Glomerular visceral epithelial cell (primary cell): ENCODE data around the gene TM7SF3.
"Not testable (repeated sequence)": the region's sequence is repeated elsewhere in the genome, so short reads cannot be mapped to it uniquely, and the experiment has no call there.

Experiments used
- DNase-seq: peaks from one replicate; pipeline ENCODE4 v3.0.0-alpha.2; 2016; ENCODE audit errors: extremely low spot score

Gene TM7SF3

GRCh38 chr12:26979733-26980132, 34.5 kb downstream of the TM7SF3 start:
- no peak for DNase-seq

- DNase-seq: no peak
These were observed 35.4 kb downstream of the TM7SF3 start for GRCh38 chr12:26978801-26979200.

GRCh38 chr12:26976687-26977086, 37.5 kb downstream of the TM7SF3 start:
- DNase-seq: no peak

DNA sequence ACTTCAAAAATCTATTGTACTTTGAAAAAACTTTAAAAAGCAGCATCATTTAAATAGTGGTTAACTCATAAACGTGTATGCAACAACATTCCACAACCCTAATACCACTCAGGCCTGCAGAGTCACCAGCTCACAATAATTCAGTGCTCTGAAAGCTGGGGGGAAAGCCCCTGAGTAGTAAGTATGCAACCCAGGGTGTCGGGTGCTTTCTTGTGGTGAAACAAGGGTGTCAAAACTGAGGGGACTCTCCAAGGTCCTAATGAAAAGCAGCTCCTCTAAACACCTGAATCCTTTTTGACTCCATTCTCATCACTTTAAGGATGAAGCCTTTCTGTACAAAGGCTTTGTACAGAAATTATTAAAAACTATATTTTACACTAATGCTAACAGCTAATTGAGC, 42.2 kb downstream of the TM7SF3 start:
- DNase-seq: no peak

GRCh38 chr12:26970136-26970535, 44.0 kb downstream of the TM7SF3 start:
- DNase-seq: no peak

DNA sequence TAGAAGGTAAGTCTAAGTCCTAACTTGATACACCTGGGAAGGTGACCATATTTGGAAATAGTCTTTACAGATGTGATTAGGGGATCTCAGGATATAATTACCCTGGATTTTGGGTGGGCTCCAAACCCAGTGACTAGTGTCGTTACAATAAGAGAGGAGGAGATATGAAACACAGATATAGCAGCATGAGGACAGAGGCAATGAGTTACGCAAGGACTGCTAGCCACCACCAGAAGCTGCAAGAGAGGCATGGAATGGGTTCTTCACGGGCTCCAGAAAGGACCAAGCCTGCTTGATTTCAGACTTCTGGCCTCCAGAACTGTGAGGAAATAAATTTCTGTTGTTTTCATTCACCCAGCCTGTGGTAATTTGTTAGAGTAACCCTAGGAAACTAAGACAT, 47.3 kb downstream of the TM7SF3 start:
- no peak for DNase-seq

DNA sequence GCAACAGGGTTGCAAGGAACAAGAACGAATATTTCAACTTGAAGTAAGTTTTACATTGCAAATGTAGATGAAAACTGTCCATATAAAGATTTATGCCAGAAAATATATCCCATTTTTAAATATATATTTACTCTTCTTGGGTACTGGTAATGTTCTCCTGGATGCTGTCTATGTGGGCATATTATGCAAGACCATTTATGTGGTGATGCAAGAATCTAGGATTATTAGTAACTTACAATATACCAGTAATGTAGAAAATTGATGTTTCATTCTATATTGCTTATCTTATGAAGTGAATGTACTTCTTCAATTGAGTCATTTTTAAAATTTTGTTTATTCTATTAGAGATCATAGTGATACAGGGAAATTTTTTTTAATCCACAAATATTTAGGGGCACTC, 50.8 kb downstream of the TM7SF3 start:
- no peak for DNase-seq

DNA sequence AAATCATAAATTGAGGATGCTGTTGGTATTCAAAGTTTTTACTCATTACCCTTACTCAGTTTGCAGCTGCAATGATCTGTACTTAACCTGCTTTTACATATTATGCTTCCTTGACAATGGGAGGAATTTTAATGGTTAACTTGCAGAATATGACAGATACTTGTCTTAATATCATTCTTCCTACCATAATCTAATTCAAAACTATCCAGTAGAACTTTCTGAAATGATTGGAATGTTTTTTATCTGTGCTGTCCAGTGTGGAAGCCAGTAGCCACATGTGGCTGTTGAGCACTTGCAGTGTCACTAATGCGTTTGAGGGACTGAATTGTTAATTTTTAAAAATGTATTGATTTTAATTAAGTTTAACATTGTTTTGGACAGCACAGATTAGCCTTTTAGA, 52.4 kb downstream of the TM7SF3 start:
- DNase-seq: no peak

- DNase-seq: not testable (repeated sequence)
These were observed 52.8 kb downstream of the TM7SF3 start for GRCh38 chr12:26961391-26961790.

DNA sequence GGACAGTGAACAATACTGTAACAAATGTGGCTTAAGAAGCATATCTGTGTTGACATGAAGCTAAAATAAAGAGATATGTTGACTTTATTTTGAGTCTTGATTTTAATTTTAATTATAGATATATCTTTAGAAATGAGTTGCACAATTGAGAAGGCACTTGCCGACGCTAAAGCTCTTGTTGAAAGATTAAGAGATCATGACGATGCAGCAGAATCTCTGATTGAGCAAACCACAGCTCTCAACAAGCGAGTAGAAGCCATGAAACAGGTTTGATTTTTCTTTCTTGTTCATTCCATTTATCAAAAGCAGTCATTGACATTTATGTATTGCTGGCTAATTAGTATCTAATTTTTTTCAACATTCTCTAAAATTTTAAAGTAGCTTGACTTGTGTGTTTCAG, 60.2 kb downstream of the TM7SF3 start:
- no peak for DNase-seq

DNA sequence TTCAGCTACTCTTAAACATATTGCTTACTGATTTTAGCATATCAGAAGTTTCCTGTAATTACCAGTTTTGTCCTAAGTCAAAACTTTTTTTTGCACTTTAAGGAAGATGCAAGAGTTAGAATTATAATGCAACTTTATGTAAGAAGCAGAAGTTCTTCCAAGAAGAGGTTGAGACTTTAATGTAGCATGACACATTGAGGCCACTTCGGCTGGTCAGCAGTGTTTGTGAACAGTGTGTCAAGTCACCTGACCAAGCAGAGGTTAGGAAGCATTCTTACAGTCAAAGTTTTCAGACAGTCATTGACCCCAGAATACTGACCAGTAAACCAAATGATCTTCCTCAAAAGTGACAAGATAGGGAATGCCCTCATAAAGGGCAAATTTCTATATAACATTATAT, 60.7 kb downstream of the TM7SF3 start:
- no peak for DNase-seq

GRCh38 chr12:26948309-26948708, 65.9 kb downstream of the TM7SF3 start:
- no peak for DNase-seq

GRCh38 chr12:26941215-26941594, 73.0 kb downstream of the TM7SF3 start:
- DNase-seq: no peak

GRCh38 chr12:26940516-26941214, 73.5 kb downstream of the TM7SF3 start:
- DNase-seq: peak; percentile 11

DNA sequence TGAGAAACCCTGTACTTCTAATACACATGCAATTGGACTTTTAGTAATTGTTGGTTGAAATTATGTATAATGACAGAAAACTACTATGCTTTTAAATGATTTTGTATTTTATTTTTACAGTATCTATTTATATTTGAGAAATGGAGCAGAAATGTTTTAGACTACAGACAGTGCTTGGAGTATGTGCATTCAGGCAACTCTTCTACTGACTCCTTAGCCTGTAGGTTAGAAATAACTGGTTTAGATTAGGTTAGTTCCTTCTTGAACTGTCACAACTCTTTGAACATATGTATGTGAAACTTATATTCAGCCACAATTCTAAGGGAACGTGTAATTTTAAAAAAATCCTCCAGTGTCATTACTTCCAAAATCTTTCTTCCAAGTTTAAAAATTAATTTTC, 74.2 kb downstream of the TM7SF3 start:
- no peak for DNase-seq

- DNase-seq: peak; percentile 1
These were observed 74.9 kb downstream of the TM7SF3 start for GRCh38 chr12:26939192-26939832.

DNA sequence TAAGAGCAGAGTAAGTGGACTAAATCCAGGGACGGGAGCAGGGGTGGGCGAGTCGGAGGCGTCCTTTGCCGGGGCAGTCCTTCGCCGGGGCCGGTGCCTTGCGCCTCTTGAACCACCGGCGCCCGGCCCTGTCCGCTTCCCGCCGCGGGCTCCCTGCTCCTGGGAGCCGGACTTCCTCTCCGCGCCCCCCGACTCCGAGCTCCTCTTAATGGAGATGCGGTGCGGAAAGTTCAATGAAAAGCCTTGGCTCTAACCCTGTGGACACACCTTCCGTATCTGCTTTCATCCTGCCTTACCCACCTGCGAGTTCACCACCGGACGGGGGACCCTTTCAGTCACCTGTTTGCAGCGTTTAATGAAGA, 75.5 kb downstream of the TM7SF3 start:
- no peak for DNase-seq

- peak; percentile 98 for DNase-seq
These were observed 76.1 kb downstream of the TM7SF3 start, which contains the start of the genes FGFR1OP2 and INTS13 for GRCh38 chr12:26937863-26938700. FGFR1OP2 (plus strand) TSS chr12:26938470; CDS start chr12:26954159, 15,689 bp downstream. INTS13 (minus strand) TSS chr12:26937981; CDS start chr12:26936803, 1,178 bp downstream.

GRCh38 chr12:26937443-26937862, 76.7 kb downstream of the TM7SF3 start:
- no peak for DNase-seq

DNA sequence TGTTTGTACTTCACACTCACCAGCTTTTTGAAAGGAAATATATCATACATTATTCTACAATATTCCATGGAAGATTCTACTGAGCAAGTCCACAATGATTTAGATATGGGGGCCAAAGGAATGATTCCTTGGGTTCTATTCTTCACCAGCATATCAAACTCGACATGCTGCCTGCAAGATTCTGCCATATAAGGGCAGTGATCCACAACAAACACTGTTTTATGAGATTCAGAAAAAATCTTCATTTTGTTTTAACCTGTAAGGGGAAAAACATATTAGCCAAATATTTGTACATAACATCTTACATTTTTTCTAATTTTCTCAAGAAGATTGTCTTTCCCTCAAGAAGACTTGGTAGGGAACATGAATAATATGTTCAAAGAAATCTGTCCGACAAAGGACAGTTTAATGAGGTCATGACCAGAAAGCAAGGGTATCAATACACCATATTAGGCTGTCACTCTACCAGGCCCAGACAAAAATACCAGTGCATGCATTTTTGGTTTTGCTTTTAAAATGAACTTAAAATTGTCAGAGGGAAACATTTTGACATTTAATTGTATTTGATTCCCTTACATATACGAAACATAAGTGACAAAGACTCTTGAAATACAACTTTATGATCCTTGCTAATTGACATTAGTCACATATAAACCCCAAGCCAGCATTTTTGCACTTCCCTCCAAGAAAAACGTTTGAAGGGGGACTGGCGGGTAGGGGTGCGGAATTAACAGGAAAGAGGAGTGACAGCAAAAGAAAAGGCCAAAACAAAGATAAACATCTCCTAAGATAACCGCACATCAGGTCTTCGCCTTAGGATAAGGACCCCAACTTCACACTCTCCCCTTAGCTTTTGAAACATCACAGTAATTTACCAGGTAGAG, 77.4 kb downstream of the TM7SF3 start:
- DNase-seq: peak; percentile 3

DNA sequence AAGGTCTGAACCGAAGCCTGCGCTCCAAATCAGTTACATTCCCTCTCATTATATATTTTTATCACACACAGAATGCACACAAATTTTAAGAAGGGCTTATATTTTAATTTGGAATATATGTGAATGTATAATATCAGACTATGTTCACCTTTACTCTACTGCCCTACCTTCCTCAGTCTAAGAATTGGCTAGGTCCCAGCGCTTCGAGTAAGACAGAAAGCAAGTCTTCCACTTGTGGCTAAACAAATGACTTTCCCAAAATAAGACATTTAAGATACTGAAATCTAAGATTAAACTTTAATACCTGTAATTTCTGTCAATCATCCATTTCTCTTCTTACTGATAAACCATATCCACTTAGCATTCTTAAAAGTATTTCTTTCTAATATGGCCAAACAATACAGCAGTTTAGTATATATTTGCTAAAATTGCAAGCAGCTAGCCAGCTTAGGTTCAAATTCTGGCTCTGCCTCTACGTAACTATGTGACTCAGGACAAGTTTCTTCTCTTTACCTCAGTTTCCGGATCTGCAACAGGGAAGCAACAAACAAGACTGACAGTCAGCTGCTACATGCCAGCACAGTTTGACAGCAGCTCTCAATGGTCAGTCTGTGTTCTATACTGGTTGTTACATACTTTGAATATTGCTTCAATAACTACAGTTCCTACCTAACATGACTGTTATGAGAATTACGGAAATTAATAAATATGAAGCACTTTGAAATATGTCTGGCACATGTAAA, 78.4 kb downstream of the TM7SF3 start:
- DNase-seq: no peak
